HepG2 (cell line): ENCODE data around the gene CREBBP. TPM values are rescaled to one million over a fixed set of nuclear protein-coding genes. Genes with fewer than 3 reads are reported as not detected.

ENCODE experiments used
- BCL6 ChIP-seq: IDR thresholded peaks from 2 replicates; pipeline ENCODE4 v1.6.1; 2016; ENCODE audit warnings: missing genetic modification reagents, missing compliant biosample characterization
- HOXA5 ChIP-seq: sonication (generic); formaldehyde crosslinking; IDR thresholded peaks from 2 replicates; pipeline ENCODE4 v1.4.0; 2020; ENCODE audit warnings: missing genetic modification reagents
- KLF15 ChIP-seq: sonication (generic); formaldehyde crosslinking; IDR thresholded peaks from 2 replicates; pipeline ENCODE4 v1.8.1; 2023; ENCODE audit warnings: borderline replicate concordance, mild to moderate bottlenecking, inconsistent platforms, missing genetic modification reagents, mixed read lengths
- NKX3-1 ChIP-seq: sonication (generic); formaldehyde crosslinking; IDR thresholded peaks from 2 replicates; pipeline ENCODE4 v1.5.0; 2020; ENCODE audit warnings: missing genetic modification reagents
- ZNF460 ChIP-seq: sonication (generic); formaldehyde crosslinking; IDR thresholded peaks from 2 replicates; pipeline ENCODE4 v1.5.1; 2020; ENCODE audit warnings: missing genetic modification reagents, mild to moderate bottlenecking, borderline replicate concordance
- ZNF615 ChIP-seq: sonication (generic); formaldehyde crosslinking; IDR thresholded peaks from 2 replicates; pipeline ENCODE4 v1.5.0; 2020; ENCODE audit warnings: mild to moderate bottlenecking, missing genetic modification reagents, borderline replicate concordance
- ZNF761 ChIP-seq: sonication (generic); formaldehyde crosslinking; conservative IDR thresholded peaks from 2 replicates; pipeline ENCODE4 v1.4.0; 2020; ENCODE audit warnings: mild to moderate bottlenecking, missing genetic modification reagents
- polyA plus RNA-seq, 8 experiments: library from polyadenylated mRNA; depleted of rRNA in 3 of 8; stranded (reverse) in 7 of 8; unstranded in 1 of 8; fragments of >200 nt; fragmentation: Illumina TruSeq in 4 of 8; extraction: Trizol in 4 of 8; gene quantifications; 2 replicates each; pipeline versions ENCODE4 v1.2.1 to v1.2.3, GENCODE V29; 2011 to 2016; ENCODE audit warnings: low read depth in 4 of 8, missing spikeins in 1 of 8, mixed read lengths in 1 of 8; ENCODE audit not compliant: insufficient read depth in 1 of 8
- total RNA-seq, 5 experiments: library from RNA; depleted of rRNA; stranded (reverse); fragments of >200 nt; fragmentation: Illumina TruSeq; extraction: Trizol; gene quantifications; 2 replicates each; pipeline ENCODE4 v1.2.3, GENCODE V29; 2016; ENCODE audit warnings: low read depth in 1 of 5
- TF ChIP-seq, protein P1 (sequence below): sonication (generic); formaldehyde crosslinking; IDR thresholded peaks from 2 replicates; pipeline ENCODE4 v1.5.0; 2020; ENCODE audit warnings: mild to moderate bottlenecking, missing genetic modification reagents
- TF ChIP-seq, protein P2 (sequence below): sonication (generic); formaldehyde crosslinking; IDR thresholded peaks from 2 replicates; pipeline ENCODE4 v1.4.0; 2020; ENCODE audit warnings: missing genetic modification reagents, borderline replicate concordance
- TF ChIP-seq, protein P3 (sequence below): sonication (generic); formaldehyde crosslinking; IDR thresholded peaks from 2 replicates; pipeline ENCODE4 v1.5.1; 2020; ENCODE audit warnings: missing genetic modification reagents, mild to moderate bottlenecking, borderline replicate concordance

CREBBP gene
- total and polyA plus RNA-seq, 2 of the 13 experiments (the other 11 are each of a cell fraction or from before 2014, with no cell fraction given) = 5.3 to 10.4 TPM

DNA sequence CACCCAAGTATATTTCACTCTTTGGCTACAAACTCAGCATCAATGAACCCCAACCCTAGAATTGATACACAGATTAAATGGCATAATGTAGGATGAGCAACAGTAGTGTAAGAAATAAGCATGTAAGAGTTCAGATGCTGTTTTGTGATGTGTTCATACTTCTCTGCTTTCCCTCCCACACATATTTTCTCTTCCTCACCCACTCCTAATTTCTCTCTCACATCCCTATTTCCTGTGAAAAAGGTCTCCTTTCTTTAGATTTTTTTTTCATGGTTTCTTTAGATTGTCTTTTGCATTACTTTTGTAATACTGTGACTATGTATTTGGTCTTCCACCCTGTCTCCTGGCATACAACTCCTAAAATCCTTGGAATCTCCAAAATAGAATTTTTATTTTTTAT is 21.7 kb downstream of the CREBBP start (continued):
- TF ChIP-seq, protein P1, sequence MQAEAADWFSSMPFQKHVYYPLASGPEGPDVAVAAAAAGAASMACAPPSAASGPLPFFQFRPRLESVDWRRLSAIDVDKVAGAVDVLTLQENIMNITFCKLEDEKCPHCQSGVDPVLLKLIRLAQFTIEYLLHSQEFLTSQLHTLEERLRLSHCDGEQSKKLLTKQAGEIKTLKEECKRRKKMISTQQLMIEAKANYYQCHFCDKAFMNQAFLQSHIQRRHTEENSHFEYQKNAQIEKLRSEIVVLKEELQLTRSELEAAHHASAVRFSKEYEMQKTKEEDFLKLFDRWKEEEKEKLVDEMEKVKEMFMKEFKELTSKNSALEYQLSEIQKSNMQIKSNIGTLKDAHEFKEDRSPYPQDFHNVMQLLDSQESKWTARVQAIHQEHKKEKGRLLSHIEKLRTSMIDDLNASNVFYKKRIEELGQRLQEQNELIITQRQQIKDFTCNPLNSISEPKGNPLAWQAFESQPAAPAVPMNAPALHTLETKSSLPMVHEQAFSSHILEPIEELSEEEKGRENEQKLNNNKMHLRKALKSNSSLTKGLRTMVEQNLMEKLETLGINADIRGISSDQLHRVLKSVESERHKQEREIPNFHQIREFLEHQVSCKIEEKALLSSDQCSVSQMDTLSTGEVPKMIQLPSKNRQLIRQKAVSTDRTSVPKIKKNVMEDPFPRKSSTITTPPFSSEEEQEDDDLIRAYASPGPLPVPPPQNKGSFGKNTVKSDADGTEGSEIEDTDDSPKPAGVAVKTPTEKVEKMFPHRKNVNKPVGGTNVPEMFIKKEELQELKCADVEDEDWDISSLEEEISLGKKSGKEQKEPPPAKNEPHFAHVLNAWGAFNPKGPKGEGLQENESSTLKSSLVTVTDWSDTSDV = no peak
- TF ChIP-seq HOXA5 (CRISPR knock-in tag) (no peak), ZNF615 (CRISPR knock-in tag) (no peak), ZNF761 (CRISPR knock-in tag) (no peak), KLF15 (no peak), NKX3-1 (CRISPR knock-in tag) (no peak), ZNF460 (CRISPR knock-in tag) (no peak), BCL6 (CRISPR knock-in tag) (no peak)
- TF ChIP-seq, protein P2, sequence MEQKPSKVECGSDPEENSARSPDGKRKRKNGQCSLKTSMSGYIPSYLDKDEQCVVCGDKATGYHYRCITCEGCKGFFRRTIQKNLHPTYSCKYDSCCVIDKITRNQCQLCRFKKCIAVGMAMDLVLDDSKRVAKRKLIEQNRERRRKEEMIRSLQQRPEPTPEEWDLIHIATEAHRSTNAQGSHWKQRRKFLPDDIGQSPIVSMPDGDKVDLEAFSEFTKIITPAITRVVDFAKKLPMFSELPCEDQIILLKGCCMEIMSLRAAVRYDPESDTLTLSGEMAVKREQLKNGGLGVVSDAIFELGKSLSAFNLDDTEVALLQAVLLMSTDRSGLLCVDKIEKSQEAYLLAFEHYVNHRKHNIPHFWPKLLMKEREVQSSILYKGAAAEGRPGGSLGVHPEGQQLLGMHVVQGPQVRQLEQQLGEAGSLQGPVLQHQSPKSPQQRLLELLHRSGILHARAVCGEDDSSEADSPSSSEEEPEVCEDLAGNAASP = no peak
- TF ChIP-seq, protein P3, sequence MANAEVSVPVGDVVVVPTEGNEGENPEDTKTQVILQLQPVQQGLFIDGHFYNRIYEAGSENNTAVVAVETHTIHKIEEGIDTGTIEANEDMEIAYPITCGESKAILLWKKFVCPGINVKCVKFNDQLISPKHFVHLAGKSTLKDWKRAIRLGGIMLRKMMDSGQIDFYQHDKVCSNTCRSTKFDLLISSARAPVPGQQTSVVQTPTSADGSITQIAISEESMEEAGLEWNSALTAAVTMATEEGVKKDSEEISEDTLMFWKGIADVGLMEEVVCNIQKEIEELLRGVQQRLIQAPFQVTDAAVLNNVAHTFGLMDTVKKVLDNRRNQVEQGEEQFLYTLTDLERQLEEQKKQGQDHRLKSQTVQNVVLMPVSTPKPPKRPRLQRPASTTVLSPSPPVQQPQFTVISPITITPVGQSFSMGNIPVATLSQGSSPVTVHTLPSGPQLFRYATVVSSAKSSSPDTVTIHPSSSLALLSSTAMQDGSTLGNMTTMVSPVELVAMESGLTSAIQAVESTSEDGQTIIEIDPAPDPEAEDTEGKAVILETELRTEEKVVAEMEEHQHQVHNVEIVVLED (CRISPR knock-in tag) = no peak
- TF ChIP-seq, all 625 proteins: peak for 0
